Measurements from ENCODE around the gene TMEM100.

GRCh38 chr17:55748841-55749240 lies 26.2 kb upstream of the TMEM100 start:
- no peak for TF ChIP-seq POLR2A (IDR thresholded peaks at IDR 0.05)
- no peak for TF ChIP-seq CTCF (IDR thresholded peaks at IDR 0.05)

Data from sigmoid colon (tissue), 3 donors.